ENCODE measurements around the gene FAM151A. TPM values are rescaled to one million over a fixed set of nuclear protein-coding genes. Genes with fewer than 3 reads are reported as not detected.

The FAM151A gene
- total RNA-seq, 2 experiments from 2014 or later: not detected

DNA sequence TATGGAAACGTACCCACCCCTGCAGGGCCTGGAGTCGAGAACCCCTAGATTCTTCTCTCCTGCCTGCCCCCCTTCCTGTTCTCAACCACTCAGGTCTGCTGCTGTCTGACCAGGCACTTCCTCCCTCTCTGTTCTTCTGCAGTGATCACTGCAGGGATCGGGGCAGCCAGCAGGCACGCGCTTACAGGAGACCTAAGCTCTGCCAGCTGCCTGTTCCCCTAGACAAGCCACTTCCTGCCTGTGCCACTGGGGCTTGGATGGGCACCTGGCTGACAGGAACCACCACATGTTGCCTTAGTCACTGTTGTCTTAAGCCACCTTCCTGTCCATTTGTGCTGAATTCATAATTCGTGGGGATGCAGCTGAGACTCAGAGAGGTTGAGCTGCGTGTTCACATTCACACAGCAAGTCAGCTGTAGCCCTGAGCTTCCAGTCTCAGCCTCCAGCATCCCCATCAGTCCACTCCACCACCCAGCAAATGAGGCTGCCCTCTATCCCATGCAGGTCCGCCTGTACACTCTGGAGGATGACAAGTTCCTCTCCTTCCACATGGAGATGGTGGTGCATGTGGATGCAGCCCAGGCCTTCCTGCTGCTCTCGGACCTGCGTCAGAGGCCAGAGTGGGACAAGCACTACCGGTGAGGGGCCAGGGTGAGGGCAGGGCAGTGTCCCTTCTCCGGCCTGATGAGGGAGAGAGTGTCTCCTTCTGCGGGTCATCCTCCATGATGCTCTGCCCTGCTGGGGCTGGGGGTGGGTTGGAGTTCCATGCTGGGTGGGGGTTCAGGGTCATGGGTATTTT, 18.6 kb downstream of the FAM151A start:
- DNase-seq (peak; percentile 69), ATAC-seq (peak; percentile 82)
- H3K9me3 Mint-ChIP-seq (ENCODE audit: low read depth): no peaks in the 10 kb centered on the region
- H3K36me3 Mint-ChIP-seq: no peaks in the 10 kb centered on the region
- H3K4me3 Mint-ChIP-seq: no peak overlapping the region
- CTCF ChIA-PET: no interaction called here
- peaks cover 13% of the 10 kb centered on the region for H3K4me1 Mint-ChIP-seq
- H3K27me3 Mint-ChIP-seq: no peaks in the 10 kb centered on the region
- no peak overlapping the region for H3K27ac Mint-ChIP-seq

DNA sequence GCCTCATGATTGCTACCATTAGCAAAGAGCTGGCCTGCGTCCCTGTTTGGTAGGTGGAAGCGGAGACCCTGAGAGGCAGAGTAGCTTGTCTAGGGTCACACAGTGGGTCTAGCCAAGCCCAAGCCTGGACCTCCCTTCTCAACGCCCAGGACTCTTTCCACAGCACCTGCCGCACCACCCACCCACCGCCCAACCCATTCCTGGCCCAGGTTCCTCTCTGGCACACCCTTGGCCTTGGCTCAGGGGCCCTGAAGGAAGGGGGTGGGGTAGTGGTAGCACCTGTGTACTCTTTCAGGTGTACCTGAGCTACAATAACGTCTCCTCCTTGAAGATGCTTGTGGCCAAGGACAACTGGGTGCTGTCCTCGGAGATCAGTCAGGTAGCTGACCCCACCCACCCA, 19.3 kb downstream of the FAM151A start:
- Mint-ChIP-seq H3K27ac (no peak overlapping the region), H3K4me3 (no peak overlapping the region), H3K27me3 (no peaks in the 10 kb centered on the region), H3K4me1 (peaks cover 13% of the 10 kb centered on the region), H3K36me3 (no peaks in the 10 kb centered on the region), H3K9me3 (ENCODE audit: low read depth) (no peaks in the 10 kb centered on the region)
- no peak for DNase-seq
- no peak for ATAC-seq
- CTCF ChIA-PET: no interaction called here

DNA sequence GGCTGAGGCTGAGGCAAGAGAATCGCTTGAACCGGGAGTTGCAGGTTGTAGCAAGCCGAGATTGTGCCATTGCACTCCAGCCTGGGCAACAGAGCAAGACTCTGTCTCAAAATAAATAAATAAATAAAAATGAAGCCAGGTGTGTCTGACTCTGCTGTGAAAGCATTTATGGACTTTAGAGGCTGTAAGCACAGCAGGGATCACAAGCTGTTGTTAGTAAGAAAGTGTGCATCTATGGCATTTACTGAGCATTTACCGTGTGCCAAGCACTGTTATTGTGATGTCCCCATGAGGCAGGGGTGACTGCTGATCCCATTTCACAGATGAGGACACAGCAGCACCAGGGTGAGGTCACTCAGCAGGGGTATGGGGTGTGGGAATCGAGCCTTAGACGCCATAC, 20.1 kb downstream of the FAM151A start:
- no peaks in the 10 kb centered on the region for H3K9me3 Mint-ChIP-seq (ENCODE audit: low read depth)
- no peak overlapping the region for H3K27ac Mint-ChIP-seq
- no peak overlapping the region for H3K4me3 Mint-ChIP-seq
- DNase-seq (no peak), ATAC-seq (no peak)
- H3K36me3 Mint-ChIP-seq: no peaks in the 10 kb centered on the region
- CTCF ChIA-PET: no interaction called here
- H3K4me1 Mint-ChIP-seq: peaks cover 13% of the 10 kb centered on the region
- no peaks in the 10 kb centered on the region for H3K27me3 Mint-ChIP-seq

DNA sequence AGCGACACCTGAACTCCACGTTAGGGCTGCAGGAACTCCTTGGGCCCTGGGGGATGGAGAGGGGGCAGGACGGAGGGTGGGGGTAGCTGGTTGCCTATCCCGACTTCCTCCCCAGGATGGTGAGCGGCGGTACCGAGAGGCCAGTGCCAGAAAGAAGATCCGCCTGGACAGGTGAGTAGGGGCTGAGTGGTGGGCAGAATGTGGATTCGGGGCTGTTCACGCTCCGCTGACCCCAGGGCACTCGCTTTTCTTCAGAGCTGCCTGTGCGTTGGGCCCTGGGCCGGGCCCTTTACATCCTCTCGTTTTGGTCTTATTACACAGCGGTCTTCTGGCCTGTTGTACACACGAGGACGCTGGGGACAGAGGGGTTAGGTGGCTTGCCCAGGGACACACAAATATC, 20.8 kb downstream of the FAM151A start:
- Mint-ChIP-seq H3K9me3 (ENCODE audit: low read depth) (no peaks in the 10 kb centered on the region), H3K4me1 (peaks cover 13% of the 10 kb centered on the region), H3K4me3 (no peak overlapping the region), H3K36me3 (no peaks in the 10 kb centered on the region), H3K27ac (no peak overlapping the region), H3K27me3 (no peaks in the 10 kb centered on the region)
- CTCF ChIA-PET: no interaction called here
- DNase-seq (no peak), ATAC-seq (no peak)

DNA sequence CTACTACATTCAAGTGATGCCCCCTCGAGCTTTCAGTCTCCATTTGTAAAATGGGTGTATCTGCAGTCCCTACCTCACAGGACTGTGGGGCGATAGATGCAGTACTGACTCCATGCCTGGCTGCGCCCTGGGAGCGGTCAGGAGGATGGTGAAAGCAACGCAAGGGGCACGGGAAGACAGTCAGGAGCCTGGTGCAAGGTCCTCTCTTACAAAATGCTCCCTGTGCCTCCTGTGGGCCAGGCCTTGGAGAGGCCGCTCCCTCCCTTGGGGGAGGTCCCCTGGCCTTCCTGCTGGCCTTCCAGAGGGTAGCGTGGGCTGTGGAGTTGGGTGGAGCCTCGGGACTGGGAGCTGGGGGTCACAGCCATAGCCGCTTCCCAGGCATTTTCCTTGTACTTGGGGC, 21.6 kb downstream of the FAM151A start:
- DNase-seq: no peak
- CTCF ChIA-PET: no interaction called here
- Mint-ChIP-seq H3K27ac (no peak overlapping the region), H3K4me3 (no peak overlapping the region), H3K36me3 (no peaks in the 10 kb centered on the region), H3K9me3 (ENCODE audit: low read depth) (no peaks in the 10 kb centered on the region), H3K4me1 (peaks cover 13% of the 10 kb centered on the region), H3K27me3 (no peaks in the 10 kb centered on the region)
- no peak for ATAC-seq

DNA sequence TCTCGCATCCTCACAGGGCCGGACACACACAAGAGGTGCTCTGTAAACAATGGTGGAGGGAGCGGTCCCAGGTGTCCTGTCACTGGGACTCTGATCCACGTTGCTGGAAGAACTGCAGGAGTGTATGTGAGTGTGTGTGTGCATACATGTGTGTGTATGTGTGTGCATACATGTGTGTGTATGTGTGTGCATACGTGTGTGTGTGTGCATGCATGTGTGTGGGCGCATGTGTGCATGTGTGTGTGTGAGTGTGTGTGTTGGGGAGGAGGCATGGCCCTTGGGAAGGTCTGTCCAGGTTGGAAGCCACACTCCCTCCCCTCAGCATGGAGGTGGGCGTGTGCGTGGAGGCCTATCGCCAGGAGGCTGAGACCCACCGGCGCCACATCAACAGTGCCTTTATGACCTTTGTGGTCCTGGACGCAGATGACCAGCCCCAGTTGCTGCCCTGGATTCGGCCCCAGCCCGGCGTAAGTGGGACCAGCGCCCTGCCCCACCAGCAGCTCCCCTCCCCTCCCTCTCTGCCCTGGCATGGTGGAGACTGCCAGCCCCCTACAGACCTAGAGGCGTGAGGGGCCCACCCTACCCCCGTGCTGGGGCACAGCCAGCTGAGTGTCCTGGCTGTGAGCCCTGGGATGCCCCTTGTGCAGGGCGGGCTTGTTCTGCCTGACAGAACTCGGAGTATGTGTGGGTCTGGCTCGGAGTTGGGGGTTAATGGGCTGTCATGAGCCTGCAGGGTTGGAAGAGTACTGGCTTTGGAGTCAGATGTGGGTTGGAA, 22.2 kb downstream of the FAM151A start:
- Mint-ChIP-seq H3K27me3 (no peaks in the 10 kb centered on the region), H3K36me3 (no peaks in the 10 kb centered on the region), H3K27ac (no peak overlapping the region), H3K9me3 (ENCODE audit: low read depth) (no peaks in the 10 kb centered on the region), H3K4me1 (peaks cover 13% of the 10 kb centered on the region), H3K4me3 (no peak overlapping the region)
- DNase-seq (no peak), ATAC-seq (no peak)
- CTCF ChIA-PET: no interaction called here

DNA sequence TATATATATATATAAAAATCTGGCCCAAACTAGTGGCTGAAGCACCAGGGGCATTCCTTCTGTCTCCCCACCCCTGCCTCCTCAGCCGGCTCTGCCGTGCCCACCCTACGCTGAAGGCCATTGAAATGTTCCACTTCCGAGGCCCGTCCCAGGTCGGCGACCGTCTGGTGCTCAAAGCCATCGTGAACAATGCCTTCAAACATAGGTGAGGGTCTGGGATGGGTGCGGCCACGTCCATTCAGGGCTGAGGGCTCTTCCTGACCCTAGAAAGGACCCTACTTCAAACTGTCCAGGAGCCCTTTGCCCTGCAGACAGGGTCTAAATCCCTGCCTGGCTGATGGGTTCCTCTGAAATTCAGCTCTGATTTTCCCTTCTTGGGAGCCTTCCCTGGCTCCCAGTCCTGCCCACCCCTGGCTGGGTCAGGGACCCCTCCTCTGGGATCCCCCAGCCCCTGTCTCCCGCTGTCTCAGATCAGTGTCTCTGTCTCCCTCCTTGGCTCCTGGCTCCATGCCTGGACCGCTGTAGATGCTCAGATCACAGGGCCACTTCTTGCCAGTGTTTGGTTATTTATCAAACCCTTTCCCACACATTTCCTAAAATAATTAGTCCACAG, 24.0 kb downstream of the FAM151A start:
- DNase-seq (no peak), ATAC-seq (no peak)
- H3K27ac Mint-ChIP-seq: no peak overlapping the region
- H3K4me3 Mint-ChIP-seq: no peak overlapping the region
- H3K4me1 Mint-ChIP-seq: peaks cover 2% of the 10 kb centered on the region
- H3K36me3 Mint-ChIP-seq: no peaks in the 10 kb centered on the region
- CTCF ChIA-PET: no interaction called here
- no peaks in the 10 kb centered on the region for H3K9me3 Mint-ChIP-seq (ENCODE audit: low read depth)
- no peaks in the 10 kb centered on the region for H3K27me3 Mint-ChIP-seq

DNA sequence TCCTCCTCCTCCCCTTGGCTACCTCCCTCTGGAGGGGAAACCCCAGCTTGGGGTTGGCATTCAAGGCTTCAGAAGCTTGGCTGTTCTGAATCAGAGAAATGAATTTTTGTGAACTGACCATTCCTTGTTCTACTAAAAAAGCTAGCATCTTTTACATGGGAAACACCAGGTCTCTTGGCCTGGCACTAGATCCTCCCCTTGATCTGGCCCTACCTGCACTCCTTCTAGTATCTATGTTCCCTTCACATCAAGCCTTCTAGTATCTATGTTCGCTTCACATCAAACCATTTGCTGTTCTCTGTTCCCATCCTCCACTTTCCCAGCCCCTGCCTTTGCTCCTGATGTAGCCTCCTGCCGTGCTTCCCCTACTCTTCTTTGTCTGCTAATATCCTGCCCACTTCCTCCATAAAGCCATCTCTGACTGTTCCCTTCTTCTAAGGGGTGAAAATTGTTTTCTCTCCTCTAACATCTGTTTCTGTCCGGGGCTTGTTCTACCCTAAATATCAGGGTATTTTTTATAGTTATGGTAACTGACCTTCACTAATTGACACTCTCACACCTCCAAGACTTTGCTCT, 25.8 kb downstream of the FAM151A start:
- no peak for ATAC-seq

DNA sequence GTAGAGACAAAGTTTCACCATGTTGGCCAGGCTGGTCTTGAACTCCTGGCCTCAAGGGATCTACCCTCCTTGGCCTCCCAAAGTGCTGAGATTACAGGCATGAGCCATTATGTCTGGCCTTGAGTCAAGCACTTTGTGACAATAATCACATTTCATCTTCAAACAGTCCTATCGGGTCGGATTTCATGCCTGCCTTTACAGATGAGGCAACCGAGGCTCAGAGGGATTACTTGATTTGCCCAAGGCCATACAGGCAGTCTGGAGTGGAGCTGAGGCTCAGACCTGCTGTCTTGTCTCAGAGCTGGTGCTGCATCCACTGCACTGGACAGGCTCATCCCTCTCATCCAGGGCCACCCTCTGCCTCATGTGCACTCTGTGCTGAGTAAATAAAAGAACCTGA, 26.6 kb downstream of the FAM151A start:
- no peaks in the 10 kb centered on the region for H3K27me3 Mint-ChIP-seq
- CTCF ChIA-PET: no interaction called here
- no peaks in the 10 kb centered on the region for H3K4me1 Mint-ChIP-seq
- H3K4me3 Mint-ChIP-seq: no peak overlapping the region
- no peak overlapping the region for H3K27ac Mint-ChIP-seq
- H3K9me3 Mint-ChIP-seq (ENCODE audit: low read depth): no peaks in the 10 kb centered on the region
- DNase-seq (no peak), ATAC-seq (no peak)
- no peaks in the 10 kb centered on the region for H3K36me3 Mint-ChIP-seq

More for the DNA sequence above, 25.8 kb downstream of the FAM151A start:
- Mint-ChIP-seq H3K27me3 (no peaks in the 10 kb centered on the region), H3K4me1 (no peaks in the 10 kb centered on the region), H3K36me3 (no peaks in the 10 kb centered on the region), H3K4me3 (no peak overlapping the region), H3K27ac (no peak overlapping the region), H3K9me3 (ENCODE audit: low read depth) (no peaks in the 10 kb centered on the region)
- CTCF ChIA-PET: no interaction called here
- no peak for DNase-seq

DNA sequence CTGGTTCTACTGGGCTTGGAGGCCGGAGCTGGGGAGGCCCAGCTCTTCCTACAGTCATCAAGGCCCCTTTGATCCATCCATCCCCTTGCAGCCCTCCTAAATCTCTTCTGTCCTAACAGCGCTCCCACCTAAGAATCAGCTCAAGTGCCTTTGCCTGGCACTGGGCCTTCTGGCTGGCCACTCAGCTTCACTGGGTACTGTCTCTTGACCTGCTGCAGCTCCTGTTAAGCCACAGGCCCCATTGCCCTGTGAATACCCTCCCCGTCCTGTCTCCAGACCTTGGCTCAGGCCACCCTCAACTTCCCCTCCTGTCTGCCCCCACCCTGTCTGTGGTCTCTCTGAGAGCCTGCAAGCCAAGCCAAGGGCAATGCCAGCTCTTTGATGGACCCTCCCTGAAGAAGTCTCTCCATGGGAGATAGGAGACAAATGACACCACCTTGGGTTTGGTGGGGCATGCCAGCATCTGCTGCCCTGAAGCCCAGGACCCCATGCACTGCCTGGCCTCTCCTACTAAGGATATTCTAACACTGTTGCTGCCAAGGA, 27.3 kb downstream of the FAM151A start:
- ATAC-seq (no peak), DNase-seq (no peak)
- CTCF ChIA-PET: no interaction called here
- H3K9me3 Mint-ChIP-seq (ENCODE audit: low read depth): no peaks in the 10 kb centered on the region
- H3K4me1 Mint-ChIP-seq: no peaks in the 10 kb centered on the region
- no peak overlapping the region for H3K4me3 Mint-ChIP-seq
- H3K36me3 Mint-ChIP-seq: no peaks in the 10 kb centered on the region
- H3K27ac Mint-ChIP-seq: no peak overlapping the region
- no peaks in the 10 kb centered on the region for H3K27me3 Mint-ChIP-seq

DNA sequence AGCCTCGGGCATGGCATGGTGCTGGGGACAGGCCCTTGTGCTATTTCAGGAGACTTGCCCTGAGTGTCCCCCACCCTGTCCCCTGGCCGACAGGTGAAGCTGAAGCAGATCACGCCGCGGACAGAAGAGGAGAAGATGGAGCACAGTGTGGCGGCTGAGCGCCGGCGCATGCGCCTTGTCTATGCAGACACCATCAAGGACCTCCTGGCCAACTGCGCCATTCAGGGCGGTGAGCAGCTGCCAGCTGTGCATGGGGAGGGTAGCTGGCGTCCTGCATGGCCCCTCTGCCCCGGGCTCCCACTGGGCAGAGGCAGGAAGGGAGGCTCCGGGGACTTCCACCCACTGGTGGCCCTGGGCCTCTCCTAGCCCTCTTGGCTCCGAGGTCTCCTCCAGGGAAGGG, 28.9 kb downstream of the FAM151A start:
- Mint-ChIP-seq H3K36me3 (no peaks in the 10 kb centered on the region), H3K27me3 (no peaks in the 10 kb centered on the region), H3K9me3 (ENCODE audit: low read depth) (no peaks in the 10 kb centered on the region), H3K4me1 (no peaks in the 10 kb centered on the region), H3K4me3 (no peak overlapping the region), H3K27ac (no peak overlapping the region)
- CTCF ChIA-PET: no interaction called here
- ATAC-seq (no peak), DNase-seq (no peak)

DNA sequence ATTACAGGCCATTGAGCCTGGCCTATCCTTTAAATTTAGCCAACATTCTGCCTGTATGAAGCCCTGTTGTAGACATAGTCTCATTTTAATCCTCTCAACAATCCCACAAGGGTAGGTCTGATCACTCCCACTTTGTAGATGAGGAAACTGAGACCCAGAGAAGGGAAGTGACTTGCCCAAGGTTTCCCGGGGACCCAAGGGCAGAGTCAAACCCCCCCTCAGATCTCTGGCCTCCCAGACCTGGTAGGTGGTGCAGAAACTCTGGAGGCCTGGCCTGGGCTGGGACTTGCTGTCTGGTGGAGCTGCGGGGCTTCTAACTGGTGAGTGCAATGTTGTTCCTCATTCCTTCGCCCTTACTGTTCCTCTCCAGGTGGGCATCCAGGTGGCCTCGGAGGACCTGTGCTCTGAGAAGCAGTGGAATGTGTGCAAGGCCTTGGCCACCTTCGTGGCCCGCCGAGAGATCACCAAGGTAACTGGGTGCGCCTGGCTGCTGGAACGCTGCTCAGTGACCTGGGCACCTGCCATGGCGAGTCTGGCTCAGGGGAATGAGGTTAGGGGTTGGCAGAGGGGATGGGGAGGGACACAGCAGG, 29.7 kb downstream of the FAM151A start:
- CTCF ChIA-PET: no interaction called here
- ATAC-seq: no peak
- Mint-ChIP-seq H3K27me3 (no peaks in the 10 kb centered on the region), H3K9me3 (ENCODE audit: low read depth) (no peaks in the 10 kb centered on the region), H3K27ac (no peak overlapping the region), H3K36me3 (no peaks in the 10 kb centered on the region), H3K4me1 (peaks cover under 1% of the 10 kb centered on the region), H3K4me3 (no peak overlapping the region)
- no peak for DNase-seq

DNA sequence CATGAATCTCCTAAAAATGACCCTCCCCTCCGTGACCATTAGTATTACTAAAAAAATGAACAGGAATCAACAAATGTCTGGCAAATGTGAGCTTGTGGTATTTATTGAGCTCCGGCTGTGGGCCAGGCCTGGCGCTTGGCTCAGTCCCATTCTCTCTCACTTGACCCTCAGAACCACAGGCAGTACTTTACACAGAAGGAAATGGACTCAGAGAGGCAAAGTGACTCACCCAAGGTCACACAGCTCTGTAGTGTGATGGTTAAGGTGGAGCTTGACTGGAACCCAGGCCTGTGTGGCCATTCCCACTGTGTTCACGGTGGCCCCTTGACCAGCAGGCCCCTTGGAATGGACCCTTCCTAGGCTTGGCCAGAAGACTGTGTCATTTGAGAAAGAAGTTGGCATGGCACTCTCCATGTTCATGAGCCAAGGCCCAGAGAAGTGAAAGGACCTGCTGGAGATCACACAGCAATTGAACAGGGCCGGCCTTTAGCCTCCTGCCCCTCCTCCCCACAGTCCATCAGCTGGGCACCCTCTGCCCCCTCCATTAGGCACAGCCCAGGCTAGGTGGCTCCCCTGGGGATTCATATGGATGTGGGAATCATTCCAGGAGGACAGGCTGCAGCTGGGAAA, 32.1 kb downstream of the FAM151A start:
- CTCF ChIA-PET: no interaction called here
- H3K4me3 Mint-ChIP-seq: no peak overlapping the region

More for the DNA sequence above, 32.1 kb downstream of the FAM151A start:
- H3K4me1 Mint-ChIP-seq: peaks cover 1% of the 10 kb centered on the region
- H3K27ac Mint-ChIP-seq: no peak overlapping the region
- no peaks in the 10 kb centered on the region for H3K9me3 Mint-ChIP-seq (ENCODE audit: low read depth)
- DNase-seq (no peak), ATAC-seq (no peak)
- H3K27me3 Mint-ChIP-seq: no peaks in the 10 kb centered on the region
- H3K36me3 Mint-ChIP-seq: no peaks in the 10 kb centered on the region
